ENCODE results near the gene AUNIP.

The AUNIP gene

DNA sequence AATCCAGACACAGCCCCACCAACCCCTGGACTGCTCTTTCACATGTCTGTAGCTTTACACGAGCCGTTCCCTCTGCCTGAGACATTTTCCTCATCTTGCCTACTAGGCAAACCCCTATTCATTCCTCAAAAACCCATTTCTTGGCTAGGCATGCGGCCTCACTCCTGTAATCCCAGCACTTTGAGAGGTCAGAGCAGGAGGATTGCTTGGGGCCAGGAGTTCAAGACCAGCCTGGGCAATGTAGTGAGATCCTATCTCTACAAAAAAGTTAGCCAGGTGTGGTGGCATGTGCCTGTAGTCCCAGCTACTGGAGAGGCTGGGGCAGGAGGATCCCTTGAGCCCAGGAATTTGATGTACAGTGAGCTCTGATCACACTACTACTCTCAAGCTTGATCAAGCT is 5.2 kb upstream of the AUNIP start:
- TF ChIP-seq, protein P1, sequence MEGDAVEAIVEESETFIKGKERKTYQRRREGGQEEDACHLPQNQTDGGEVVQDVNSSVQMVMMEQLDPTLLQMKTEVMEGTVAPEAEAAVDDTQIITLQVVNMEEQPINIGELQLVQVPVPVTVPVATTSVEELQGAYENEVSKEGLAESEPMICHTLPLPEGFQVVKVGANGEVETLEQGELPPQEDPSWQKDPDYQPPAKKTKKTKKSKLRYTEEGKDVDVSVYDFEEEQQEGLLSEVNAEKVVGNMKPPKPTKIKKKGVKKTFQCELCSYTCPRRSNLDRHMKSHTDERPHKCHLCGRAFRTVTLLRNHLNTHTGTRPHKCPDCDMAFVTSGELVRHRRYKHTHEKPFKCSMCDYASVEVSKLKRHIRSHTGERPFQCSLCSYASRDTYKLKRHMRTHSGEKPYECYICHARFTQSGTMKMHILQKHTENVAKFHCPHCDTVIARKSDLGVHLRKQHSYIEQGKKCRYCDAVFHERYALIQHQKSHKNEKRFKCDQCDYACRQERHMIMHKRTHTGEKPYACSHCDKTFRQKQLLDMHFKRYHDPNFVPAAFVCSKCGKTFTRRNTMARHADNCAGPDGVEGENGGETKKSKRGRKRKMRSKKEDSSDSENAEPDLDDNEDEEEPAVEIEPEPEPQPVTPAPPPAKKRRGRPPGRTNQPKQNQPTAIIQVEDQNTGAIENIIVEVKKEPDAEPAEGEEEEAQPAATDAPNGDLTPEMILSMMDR (IDR thresholded peaks at IDR 0.05) = no peak
- TF ChIP-seq ZFX (IDR thresholded peaks at IDR 0.05; ENCODE audit: borderline replicate concordance) = no peak
- no peak overlapping the region for H3K27ac ChIP-seq

DNA sequence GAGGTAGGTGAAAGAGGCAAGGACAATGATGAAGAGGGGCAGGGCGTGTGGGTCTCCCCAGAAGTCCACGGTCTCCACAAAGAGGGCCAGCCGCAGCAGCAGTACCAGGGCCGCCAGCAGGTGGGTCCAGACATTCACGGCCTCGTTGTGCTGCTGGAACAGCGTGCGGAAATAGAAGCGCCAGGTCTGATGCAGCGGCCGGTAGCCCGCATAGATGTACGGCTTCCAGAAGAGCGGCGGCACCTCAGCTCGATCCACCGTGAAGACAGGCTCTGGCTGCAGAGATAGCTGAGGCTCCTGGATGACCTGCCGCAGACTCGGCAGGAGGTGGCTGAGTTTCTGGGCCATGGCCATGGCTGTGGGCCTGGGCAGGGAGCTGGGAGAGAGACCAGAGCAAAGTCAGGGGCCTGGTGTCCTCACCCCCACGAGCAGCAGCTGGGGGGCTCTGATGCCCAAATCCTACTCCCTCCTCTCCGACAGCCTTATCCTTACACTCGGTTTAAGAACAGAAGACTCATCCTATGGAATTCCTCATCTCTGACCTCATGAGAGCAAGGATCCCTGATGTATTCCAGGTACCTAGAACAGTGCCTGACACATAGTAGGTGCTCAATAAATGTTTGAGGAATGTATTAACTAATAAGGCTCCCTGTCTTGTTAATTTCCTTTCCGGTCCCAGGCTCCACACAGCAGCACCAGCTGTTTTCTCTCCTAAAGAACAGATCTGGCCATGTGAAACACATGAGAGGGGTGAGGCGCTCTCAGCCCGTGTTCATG is 4.4 kb upstream of the AUNIP start:
- H3K27ac ChIP-seq = no peak overlapping the region
- TF ChIP-seq, protein P1 (IDR thresholded peaks at IDR 0.05) = no peak
- TF ChIP-seq ZFX (IDR thresholded peaks at IDR 0.05; ENCODE audit: borderline replicate concordance) = no peak

DNA sequence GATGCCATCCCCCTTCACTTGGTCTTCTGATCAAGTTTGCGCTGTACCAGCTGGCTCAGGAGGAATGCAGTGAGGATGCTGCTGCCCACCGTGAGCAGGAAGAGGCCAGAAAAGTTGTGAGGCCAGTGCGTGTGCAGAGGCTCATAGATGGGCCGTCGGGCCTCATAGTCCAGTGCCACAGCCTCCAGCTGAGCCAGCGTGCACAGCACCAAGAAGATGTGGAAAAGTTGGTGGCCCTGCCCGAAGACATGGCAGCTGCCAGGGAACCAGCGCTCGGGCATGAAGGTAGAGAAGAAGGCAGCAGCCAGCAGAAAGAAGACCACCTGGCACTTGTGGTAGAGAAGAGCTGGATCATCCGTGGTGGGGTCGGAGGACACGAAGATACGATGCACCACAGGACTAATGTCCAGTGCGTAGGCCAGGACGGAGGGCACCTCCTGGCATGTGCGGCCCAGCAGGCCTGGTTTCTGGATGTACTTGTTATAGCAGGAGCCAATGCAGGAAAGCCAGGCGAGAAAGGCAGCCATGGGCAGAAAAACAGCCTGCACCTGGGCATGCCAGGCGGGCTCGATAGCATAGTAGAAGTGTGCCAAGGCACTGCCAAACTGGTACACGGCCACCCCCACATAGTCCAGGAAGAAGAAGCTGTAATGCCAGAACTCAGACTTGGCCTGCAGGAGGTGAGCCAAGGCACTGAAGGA is 3.7 kb upstream of the AUNIP start:
- TF ChIP-seq, protein P1 (IDR thresholded peaks at IDR 0.05) = no peak
- no peak for TF ChIP-seq ZFX (IDR thresholded peaks at IDR 0.05; ENCODE audit: borderline replicate concordance)

DNA sequence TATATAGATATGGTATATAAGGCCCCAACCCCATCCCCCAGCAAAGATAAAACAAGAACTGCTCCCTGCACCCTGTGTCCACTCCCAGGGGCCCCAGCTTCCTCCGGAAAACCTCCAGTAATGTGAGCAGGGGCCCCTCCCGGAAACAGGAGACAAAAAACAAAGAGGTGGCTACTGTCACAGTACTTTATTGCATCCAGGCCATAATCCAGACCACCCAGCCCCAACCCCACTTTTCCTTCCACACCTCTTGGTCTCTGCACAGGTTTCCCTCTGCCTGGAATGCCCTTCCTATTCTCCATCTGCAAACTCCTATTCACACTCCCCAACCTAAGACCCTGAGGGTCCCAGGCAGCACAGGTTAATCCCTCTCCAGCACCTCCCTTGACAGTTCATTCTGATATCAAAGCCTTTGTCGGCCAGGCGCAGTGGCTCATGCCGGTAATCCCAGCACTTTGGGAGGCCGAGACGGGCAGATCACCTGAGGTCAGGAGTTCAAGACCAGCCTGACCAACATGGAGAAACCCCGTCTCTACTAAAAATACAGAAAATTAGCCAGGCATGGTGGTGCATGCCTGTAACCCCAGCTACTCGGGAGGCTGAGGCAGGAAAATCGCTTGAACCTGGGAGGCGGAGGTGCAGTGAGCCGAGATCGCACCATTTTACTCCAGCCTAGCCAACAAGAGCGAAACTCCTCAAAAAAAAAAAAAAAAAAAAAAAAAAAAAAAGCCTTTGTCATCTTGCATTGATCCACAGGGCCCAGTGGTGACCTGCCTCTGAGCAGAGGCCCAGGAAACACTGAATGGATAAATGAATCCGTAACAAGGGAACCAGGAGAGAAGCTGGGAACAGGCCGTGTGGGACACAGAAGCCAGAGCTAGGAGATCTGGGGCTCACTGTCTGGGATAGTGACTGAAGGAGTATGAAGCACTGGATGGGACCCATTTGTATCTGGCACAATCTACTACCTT is 2.3 kb upstream of the AUNIP start:
- TF ChIP-seq, protein P1 (IDR thresholded peaks at IDR 0.05) = no peak
- TF ChIP-seq ZFX (IDR thresholded peaks at IDR 0.05; ENCODE audit: borderline replicate concordance) = no peak
- H3K27ac ChIP-seq = no peak overlapping the region

More for the DNA sequence above, 3.7 kb upstream of the AUNIP start:
- no peak overlapping the region for H3K27ac ChIP-seq

DNA sequence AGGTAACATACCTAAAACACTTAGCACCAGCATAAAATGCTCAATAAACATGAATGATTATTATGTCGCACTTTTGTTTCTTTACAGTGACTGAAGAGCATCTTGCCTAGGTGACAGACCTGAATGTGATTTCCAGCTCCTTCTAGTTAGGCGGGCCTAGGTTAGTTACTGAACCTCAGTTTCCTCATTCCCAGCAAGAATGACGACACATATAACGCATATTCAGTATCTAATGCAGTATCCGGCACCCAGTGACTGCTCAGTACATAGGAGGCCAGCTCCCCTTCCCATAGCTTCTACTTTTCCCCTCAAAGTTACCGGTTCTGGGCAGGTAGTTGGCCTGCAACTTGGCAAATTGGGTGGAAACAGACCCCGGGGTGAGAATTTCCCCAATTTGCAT is 763 bp downstream of the AUNIP start:
- no peak for TF ChIP-seq ZFX (IDR thresholded peaks at IDR 0.05; ENCODE audit: borderline replicate concordance)
- TF ChIP-seq, protein P1 (IDR thresholded peaks at IDR 0.05) = no peak
- H3K27ac ChIP-seq = peak overlapping the region; percentile 68

DNA sequence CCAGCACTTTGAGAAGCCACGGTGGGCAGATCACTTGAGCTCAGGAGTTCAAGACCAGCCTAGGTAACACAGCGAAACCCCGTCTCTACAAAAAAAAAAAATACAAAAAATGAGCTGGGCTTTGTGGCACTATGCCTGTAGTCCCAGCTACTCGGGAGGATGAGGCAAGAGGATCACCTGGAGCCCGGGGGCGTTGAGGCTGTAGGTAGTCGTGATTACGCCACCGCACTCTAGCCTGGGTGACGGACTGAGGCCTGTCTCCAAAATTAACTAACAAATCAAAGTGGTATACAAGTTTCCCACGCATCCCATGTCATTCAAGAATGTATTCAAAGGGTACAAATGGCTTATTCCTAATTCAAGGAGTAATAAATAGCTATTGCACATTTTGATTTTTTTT is 2.4 kb downstream of the AUNIP start:
- no peak for TF ChIP-seq ZFX (IDR thresholded peaks at IDR 0.05; ENCODE audit: borderline replicate concordance)
- TF ChIP-seq, protein P1 (IDR thresholded peaks at IDR 0.05) = no peak
- H3K27ac ChIP-seq = no peak overlapping the region
